ENCODE data around the gene SLC44A5. TPM values are rescaled to one million over a fixed set of nuclear protein-coding genes. Genes with fewer than 3 reads are reported as not detected.
"Not testable (repeated sequence)": the region's sequence is repeated elsewhere in the genome, so short reads cannot be mapped to it uniquely, and the experiment has no call there.

Gene SLC44A5
- total RNA-seq, 4 donors from 2014 or later, result 0.27 to 1.1 (median 0.42) TPM

DNA sequence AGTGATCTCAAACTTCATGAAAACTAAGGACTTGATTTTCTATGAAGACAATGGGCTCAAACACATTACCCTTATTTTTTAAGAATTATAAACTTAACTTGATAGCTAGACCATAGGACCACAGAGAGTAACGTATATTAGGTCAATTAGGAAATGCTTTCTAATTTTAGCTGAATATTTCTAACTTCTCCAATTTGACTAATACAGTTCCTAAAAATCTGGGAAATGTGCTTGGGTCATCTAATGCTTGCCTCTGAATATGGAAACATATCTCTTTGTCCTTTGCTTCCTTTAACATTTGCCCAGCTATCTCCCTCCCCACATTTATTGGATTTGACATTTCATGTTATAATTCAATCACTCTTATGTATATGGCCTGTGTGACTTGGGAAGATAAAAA lies 335.3 kb downstream of the SLC44A5 start:
- TF ChIP-seq POLR2AphosphoS5 (IDR thresholded peaks at IDR 0.05) (no peak), EP300 (IDR thresholded peaks at IDR 0.05) (no peak), POLR2A (IDR thresholded peaks at IDR 0.05) (no peak)
- TF ChIP-seq, protein P1, sequence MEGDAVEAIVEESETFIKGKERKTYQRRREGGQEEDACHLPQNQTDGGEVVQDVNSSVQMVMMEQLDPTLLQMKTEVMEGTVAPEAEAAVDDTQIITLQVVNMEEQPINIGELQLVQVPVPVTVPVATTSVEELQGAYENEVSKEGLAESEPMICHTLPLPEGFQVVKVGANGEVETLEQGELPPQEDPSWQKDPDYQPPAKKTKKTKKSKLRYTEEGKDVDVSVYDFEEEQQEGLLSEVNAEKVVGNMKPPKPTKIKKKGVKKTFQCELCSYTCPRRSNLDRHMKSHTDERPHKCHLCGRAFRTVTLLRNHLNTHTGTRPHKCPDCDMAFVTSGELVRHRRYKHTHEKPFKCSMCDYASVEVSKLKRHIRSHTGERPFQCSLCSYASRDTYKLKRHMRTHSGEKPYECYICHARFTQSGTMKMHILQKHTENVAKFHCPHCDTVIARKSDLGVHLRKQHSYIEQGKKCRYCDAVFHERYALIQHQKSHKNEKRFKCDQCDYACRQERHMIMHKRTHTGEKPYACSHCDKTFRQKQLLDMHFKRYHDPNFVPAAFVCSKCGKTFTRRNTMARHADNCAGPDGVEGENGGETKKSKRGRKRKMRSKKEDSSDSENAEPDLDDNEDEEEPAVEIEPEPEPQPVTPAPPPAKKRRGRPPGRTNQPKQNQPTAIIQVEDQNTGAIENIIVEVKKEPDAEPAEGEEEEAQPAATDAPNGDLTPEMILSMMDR (IDR thresholded peaks at IDR 0.05), result no peak
- Histone ChIP-seq H3K27ac (no peak overlapping the region), H3K36me3 (no peaks in the 10 kb centered on the region), H3K27me3 (no peaks in the 10 kb centered on the region), H3K4me3 (no peak overlapping the region), H3K9me3 (no peaks in the 10 kb centered on the region), H3K4me1 (no peaks in the 10 kb centered on the region)
- ATAC-seq, result no peak
- WGBS, 2 donors (ENCODE audit: low coverage in 1 of 2), result 60 to 92% methylated on average over 1 of the region's 1 CpG

DNA sequence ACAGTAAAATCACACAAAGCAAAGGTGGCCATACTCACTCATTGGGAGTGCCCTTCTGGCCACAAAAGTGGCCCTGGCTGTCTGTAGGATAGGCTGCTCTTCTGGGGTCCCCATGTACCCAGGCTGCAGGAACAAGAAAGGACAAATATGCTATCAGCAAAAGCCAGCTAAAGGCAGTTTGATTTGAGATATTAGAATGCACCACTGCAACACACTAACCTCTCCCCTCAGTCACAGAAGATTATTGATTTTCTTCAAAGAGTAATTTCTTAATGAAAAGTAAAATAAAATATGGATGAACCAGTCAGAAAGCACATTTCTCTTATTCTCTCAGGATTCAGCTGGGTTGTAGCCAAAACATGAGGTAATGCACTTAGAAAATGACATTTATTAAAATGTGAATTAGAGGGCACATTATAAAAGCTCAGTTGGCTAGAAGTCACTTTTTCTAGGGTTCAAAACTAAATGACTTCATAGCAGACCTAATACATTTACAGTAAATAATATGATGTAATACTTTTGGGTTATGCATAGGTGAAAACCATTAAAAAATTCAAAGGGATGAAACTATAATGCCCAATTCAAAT lies 335.9 kb downstream of the SLC44A5 start:
- H3K27ac ChIP-seq, result no peak overlapping the region
- no peak overlapping the region for H3K4me3 ChIP-seq
- H3K36me3 ChIP-seq, result no peaks in the 10 kb centered on the region
- no peak for ATAC-seq
- no peaks in the 10 kb centered on the region for H3K9me3 ChIP-seq
- no peaks in the 10 kb centered on the region for H3K4me1 ChIP-seq
- TF ChIP-seq, protein P1 (IDR thresholded peaks at IDR 0.05), result no peak
- TF ChIP-seq POLR2A (IDR thresholded peaks at IDR 0.05) (no peak), EP300 (IDR thresholded peaks at IDR 0.05) (no peak), POLR2AphosphoS5 (IDR thresholded peaks at IDR 0.05) (no peak)
- H3K27me3 ChIP-seq, result no peaks in the 10 kb centered on the region

- 85% methylated on average over 2 of the region's 2 CpGs for WGBS, 2 donors (ENCODE audit: low coverage in 1 of 2)
- Histone ChIP-seq H3K9me3 (no peaks in the 10 kb centered on the region), H3K36me3 (no peaks in the 10 kb centered on the region), H3K4me1 (no peaks in the 10 kb centered on the region), H3K27ac (no peak overlapping the region), H3K27me3 (no peaks in the 10 kb centered on the region), H3K4me3 (no peak overlapping the region)
- ATAC-seq, result no peak
- TF ChIP-seq, protein P1 (IDR thresholded peaks at IDR 0.05), result no peak
- no peak for TF ChIP-seq EP300 (IDR thresholded peaks at IDR 0.05)
- TF ChIP-seq POLR2AphosphoS5 (IDR thresholded peaks at IDR 0.05), result no peak
- TF ChIP-seq POLR2A (IDR thresholded peaks at IDR 0.05), result no peak
Measured at GRCh38 chr1:75273110-75273509, 337.8 kb downstream of the SLC44A5 start.

DNA sequence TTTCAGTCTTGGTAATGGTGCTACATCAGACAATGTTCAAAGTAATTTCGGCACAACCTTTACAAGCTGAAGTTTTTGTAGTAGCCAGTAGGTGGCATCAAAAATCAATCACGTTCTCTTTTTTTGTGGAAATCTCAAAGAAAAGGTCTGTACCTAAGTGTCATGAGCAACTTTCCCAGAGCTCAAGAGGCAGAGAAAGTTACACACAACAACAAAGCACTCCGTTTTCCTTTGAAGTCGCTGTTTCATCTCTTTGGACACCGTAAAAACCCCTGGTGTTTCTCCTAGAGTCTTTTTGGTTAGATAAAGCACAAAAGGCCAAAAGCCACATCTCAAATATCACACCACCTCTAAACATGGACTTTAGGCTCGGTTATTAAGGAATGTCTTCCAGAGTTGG lies 345.1 kb downstream of the SLC44A5 start:
- no peak overlapping the region for H3K4me3 ChIP-seq
- H3K27me3 ChIP-seq, result no peaks in the 10 kb centered on the region
- H3K9me3 ChIP-seq, result no peaks in the 10 kb centered on the region
- H3K36me3 ChIP-seq, result no peaks in the 10 kb centered on the region
- no peak for ATAC-seq
- 6% methylated on average over 6 of the region's 6 CpGs for WGBS, 2 donors (ENCODE audit: low coverage in 1 of 2)
- H3K27ac ChIP-seq, result no peak overlapping the region
- H3K4me1 ChIP-seq, result no peaks in the 10 kb centered on the region
- TF ChIP-seq, protein P1 (IDR thresholded peaks at IDR 0.05), result peak; percentile 21 to 61 (median 50)
- TF ChIP-seq POLR2AphosphoS5 (IDR thresholded peaks at IDR 0.05) (no peak), EP300 (IDR thresholded peaks at IDR 0.05) (no peak)

GRCh38 chr1:75264112-75264511 lies 346.8 kb downstream of the SLC44A5 start:
- no peak for ATAC-seq
- H3K36me3 ChIP-seq, result no peaks in the 10 kb centered on the region
- H3K4me1 ChIP-seq, result no peaks in the 10 kb centered on the region
- no peaks in the 10 kb centered on the region for H3K27me3 ChIP-seq
- no peak overlapping the region for H3K4me3 ChIP-seq
- H3K9me3 ChIP-seq, result no peaks in the 10 kb centered on the region
- WGBS, 2 donors (ENCODE audit: low coverage in 1 of 2), result 13% methylated on average over 1 of the region's 1 CpG; no CpG with 5 or more reads in 1 of the 2 donors
- no peak for TF ChIP-seq POLR2A (IDR thresholded peaks at IDR 0.05)
- no peak for TF ChIP-seq POLR2AphosphoS5 (IDR thresholded peaks at IDR 0.05)
- no peak for TF ChIP-seq EP300 (IDR thresholded peaks at IDR 0.05)
- TF ChIP-seq, protein P1 (IDR thresholded peaks at IDR 0.05), result no peak
- no peak overlapping the region for H3K27ac ChIP-seq

DNA sequence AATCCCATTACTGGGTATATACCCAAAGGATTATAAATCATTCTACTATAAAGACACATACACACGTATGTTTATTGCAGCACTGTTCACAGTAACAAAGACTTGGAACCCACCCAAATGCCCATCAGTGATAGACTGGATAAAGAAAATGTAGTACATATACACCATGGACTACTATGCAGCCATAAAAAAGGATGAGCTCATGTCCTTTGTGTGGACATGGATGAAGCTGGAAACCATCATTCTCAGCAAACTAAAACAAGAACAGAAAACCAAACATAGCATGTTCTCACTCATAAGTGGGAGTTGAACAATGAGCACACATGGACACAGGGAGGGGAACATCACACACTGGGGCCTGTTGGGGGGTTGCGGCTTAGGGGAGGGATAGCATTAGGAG lies 347.3 kb downstream of the SLC44A5 start:
- H3K9me3 ChIP-seq, ATAC-seq, H3K4me3 ChIP-seq, H3K27ac ChIP-seq, H3K4me1 ChIP-seq, H3K36me3 ChIP-seq, H3K27me3 ChIP-seq: not testable (repeated sequence)
- WGBS, 2 donors (ENCODE audit: low coverage in 1 of 2), result 67 to 75% methylated on average over 1 to 2 of the region's 2 CpGs

DNA sequence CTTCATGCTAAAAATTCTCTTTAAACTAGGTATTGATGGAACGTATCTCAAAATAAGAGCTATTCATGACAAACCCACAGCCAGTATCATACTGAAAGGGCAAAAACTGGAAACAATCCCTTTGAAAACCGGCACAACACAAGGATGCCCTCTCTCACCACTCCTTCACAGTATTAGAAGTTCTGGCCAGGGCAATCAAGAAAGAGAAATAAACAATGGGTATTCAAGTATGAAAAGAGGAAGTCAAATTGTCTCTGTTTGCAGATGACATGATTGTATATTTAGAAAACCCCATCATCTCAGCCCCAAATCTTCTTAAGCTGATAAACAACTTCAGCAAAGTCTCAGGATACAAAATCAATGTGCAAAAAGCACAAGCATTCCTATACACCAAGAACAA lies 349.0 kb downstream of the SLC44A5 start:
- not testable (repeated sequence) for ATAC-seq

More for the DNA sequence above, 349.0 kb downstream of the SLC44A5 start:
- H3K4me1 ChIP-seq, H3K36me3 ChIP-seq, H3K9me3 ChIP-seq, H3K27me3 ChIP-seq, H3K4me3 ChIP-seq, H3K27ac ChIP-seq: not testable (repeated sequence)
- 43 to 60% methylated on average over 1 to 2 of the region's 2 CpGs for WGBS, 2 donors (ENCODE audit: low coverage in 1 of 2)
